Activated CD8-positive, alpha-beta memory T cell treated with anti-CD3 and anti-CD28 coated beads, Interleukin-2, amount 50 U/mL, for 48 hours (primary cell): ENCODE results near the gene DNAAF1.
"Not testable (repeated sequence)": the region's sequence is repeated elsewhere in the genome, so short reads cannot be mapped to it uniquely, and the experiment has no call there.

Experiments
- DNase-seq: peaks from one replicate; pipeline ENCODE4 v3.0.0-alpha.2; 2020

The DNAAF1 gene

DNA sequence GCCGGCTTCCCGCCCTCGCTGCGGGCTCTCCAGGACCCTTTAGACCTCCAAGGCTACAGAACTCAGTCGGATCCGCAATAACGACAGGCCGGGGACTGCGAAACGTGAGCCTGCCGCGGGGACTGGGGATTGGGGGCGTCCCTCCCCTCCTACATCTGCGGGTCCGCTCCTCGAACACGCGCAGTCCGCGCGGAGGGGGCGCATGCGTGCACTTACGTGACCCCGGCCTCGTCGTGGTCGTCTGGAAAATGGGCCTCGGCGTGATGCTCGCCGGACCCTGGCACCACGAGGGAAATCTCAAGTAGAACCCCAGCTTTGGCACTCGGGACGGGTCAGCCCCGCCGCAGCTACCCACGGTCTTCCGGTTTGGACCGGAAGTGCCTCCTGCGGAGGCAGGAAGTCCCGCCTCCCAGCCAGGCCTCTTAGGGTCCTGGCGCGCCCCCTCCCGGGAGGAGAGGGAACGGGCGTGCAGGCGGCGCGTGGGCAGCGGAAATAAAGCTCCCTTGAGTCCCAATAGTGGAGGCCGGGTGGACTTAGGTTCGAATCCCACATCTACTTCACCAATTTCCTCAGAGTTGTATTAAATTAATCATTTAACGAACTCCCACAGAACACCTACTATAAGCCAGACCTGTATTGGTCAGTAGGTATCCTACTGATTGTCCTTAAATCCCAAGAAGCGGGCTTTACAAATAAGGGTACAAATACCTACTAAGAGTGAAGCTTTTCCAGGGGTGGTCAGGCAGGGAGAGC, 41.8 kb downstream of the DNAAF1 start, which contains the start of gene TAF1C:
TSS of gene TAF1C (minus strand) at position 373 of the 753 bp plus-strand sequence. CDS start 2,069 bp downstream, outside the sequence.
- peak; percentile 97 for DNase-seq

DNA sequence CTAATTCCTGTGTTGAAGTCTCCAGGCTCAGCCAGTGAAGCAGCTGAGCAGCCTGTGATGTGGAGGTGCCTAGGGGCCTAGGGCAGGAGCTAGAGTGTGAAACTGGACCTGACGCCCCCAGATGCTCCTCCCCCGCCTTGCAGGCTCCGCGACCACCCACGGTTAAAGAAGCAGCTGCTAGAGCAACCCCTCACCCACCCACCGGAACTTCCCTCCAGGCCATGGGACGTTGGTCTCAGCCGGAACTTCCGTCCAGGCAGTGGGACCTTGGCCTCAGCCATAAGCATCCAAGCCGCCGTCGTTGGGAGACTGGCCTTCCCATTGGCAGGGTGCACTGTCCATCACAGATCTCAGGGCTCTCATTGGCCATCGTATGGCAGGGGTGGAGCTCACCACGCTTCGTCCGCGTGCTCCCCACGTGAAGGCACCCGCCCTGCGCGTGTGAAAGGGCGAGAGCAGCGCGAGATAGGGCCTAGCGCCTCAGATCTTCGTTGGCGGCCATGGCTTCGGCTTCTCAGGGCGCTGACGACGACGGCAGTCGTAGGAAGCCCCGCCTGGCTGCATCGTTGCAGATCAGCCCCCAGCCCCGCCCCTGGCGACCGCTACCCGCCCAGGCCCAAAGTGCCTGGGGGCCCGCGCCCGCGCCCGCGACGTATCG, 45.8 kb downstream of the DNAAF1 start, which contains the start of gene ADAD2:
TSS of gene ADAD2 (plus strand) at position 427 of the 658 bp plus-strand sequence. CDS start at position 501, 74 bp downstream.
- no peak for DNase-seq

DNA sequence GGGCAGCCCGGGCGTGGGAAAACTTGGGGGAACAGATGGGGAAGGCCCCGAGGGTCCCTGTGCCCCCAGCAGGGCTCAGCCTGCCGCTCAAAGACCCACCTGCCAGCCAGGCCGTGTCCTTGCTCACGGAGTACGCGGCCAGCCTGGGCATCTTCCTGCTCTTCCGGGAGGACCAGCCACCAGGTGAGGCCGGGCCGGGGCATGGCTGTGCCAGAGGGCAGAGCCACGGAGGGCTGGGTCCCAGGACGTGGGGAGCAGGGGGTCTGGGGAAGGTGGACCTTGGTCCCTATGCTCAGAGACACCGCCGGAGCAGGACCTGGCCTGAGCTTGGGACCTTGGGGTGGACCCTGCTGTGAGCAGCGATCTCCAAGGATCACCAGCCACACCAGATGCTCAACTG, 46.4 kb downstream of the DNAAF1 start:
- DNase-seq, result no peak

DNA sequence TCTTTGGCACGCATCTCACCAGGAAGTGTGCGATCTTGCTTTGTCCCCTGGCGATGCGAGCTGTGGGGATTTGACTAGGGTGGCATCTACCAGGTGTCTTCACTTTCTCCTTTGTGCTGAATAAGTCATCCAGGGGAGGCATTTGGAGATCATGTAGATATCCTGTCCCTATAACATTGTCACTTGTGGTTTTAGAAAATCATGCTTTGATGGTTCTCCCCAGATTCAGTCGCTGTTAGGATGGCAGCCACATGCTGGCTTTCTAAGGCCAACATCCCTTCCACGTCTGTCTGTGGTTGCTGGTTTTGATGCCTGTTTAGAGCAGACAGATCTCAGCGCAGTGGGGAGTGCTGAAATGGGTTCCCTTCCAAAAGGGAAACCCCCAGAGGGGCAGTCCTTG, 48.4 kb downstream of the DNAAF1 start:
- DNase-seq, result no peak

DNA sequence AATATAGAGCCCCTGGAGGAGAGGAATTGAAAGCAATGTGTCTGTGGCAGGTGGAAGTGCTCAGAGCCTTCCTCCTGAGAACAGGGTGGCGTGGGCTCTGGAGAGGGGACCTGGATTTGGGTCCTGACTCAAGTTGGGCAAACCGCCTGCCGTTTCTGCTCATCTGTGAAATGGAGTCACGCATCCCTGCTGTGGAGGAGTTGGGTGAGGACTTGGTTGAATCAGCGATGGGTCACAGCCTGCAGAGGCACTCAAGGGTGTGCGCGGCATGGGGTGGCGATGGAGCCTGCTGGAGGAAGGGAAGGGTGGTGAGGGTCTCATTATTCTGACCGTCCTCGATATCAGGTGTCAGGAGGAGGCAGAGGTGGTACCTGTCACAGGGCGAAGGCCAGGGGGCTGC, 48.9 kb downstream of the DNAAF1 start:
- DNase-seq, result no peak

DNA sequence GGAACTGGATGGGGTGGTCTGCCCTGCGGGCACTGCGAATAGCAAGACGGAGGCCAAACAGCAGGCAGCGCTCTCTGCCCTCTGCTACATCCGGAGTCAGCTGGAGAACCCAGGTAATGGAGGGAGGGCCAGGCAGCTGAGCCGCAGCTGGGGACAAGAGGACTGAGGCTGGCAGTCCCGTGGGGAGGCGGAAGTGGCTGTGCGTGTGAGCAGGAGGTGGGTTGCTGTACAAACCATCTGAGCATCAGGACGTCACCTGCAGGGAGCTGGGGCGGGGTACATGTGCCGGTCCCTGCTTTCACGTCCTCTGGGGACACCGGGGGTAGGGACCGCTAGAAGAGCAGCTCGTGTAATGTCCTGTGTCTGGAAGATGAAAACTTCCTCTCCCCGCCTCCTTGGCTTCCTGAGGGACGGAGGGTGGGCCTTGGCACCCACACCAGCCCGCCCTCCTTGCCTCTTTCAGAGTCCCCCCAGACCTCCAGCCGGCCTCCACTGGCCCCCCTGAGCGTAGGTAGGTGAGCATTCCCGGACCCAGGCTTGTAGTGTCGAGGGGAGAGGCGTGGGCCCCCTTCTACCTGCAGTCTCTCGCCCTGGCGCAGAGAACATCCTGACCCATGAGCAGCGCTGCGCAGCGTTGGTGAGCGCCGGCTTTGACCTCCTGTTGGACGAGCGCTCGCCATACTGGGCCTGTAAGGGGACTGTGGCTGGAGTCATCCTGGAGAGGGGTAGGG, 49.5 kb downstream of the DNAAF1 start:
- peak; percentile 69 for DNase-seq

DNA sequence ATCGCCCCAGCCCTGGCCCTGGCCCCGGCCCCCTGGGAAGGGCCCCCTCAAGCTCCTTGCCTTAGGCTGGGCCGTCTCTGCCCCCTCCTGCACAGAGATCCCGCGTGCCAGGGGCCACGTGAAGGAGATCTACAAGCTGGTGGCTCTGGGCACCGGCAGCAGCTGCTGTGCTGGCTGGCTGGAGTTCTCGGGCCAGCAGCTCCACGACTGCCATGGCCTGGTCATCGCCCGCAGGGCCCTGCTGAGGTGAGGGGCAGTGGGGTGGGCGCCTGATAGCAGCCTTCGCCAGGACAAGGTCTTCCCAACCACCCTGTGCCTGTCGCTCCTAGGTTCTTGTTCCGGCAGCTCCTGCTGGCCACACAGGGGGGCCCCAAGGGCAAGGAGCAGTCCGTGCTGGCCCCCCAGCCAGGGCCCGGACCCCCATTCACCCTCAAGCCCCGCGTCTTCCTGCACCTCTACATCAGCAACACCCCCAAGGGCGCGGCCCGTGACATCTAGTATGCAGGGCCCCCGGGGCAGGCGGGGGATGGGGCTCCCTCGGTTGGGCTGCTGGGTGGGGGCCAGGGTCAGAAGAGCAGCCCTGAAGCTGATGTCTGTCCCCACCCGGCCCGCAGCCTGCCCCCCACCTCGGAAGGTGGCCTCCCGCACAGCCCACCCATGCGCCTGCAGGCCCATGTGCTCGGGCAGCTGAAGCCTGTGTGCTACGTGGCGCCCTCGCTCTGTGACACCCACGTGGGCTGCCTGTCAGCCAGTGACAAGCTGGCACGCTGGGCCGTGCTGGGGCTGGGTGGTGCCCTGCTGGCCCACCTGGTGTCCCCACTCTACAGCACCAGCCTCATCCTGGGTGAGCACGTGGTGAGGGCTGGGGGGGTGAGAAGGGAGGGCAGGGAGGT, 50.3 kb downstream of the DNAAF1 start:
- no peak for DNase-seq

DNA sequence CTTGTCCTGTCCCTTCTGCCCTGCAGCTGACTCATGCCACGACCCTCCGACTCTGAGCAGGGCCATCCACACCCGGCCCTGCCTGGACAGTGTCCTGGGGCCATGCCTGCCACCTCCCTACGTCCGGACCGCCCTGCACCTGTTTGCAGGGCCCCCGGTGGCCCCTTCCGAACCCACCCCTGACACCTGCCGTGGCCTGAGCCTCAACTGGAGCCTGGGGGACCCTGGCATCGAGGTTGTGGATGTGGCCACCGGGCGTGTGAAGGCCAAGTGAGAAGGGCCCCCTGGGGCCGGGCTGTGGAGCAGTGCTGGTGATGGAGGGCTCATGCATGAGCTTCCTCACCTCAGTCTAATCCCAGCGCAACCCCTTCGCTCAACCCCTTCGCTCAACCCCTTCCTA, 51.0 kb downstream of the DNAAF1 start:
- DNase-seq, result no peak

DNA sequence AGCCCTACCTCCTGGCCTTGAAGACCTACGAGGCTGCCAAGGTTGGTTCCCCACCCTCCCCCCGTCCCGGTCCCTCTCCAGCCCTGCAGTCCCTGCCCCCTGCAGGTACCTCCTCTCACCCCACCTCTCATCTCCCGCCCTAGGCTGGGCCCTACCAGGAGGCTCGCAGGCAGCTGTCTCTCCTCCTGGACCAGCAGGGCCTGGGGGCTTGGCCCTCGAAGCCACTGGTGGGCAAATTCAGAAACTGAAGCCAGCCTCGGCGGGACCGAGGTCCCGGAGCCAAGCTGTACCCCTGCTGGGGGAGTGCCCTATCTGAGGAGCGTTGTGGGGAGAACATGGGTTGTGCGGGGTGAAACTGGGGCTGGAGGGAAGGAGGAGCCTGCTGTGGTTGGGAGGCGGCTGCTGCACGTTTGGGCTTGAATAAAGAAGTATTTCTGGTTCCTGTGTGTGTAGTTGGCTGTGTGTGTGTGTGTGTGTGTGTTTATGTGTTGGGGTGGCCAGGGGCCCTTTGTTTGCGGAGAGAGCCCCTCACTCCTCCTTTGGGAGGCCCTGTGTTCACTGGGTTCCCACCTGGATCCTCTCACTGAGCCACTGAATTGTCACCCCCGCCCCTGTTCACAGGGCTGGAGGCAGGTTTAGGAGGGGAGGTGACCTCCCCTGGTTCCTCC, 51.8 kb downstream of the DNAAF1 start:
- no peak for DNase-seq

DNA sequence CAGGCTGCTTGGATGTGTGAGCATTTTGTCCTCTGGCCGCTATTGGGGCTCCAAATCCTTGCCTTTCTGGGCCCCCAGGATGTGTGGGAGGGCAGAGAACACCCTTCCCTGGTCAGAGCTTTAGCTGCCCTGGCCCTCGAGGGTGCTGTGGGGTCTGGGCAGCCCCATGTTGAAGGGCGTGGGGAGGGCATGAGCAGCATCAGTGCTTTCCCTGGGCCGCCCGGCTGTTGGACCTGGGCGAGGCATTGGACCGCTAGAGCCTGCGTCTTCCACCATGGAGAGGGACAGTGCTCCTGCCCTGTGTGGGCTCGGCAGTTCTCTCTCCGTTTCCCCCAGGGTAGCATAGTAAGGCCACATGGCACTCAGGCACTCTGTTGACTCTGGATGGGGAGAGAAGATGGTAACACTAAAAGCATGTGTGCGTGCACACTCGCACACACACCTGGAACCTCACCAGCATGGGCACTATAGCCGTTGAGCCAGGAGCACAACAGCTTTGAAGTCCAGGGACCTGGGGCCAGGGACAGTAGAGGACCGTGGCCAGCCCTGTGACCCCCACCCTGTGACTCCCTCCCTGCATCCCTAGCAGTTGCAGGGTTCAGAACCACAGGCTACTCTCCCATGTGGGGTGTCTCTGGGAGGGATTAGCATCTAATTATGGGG, 52.5 kb downstream of the DNAAF1 start:
- no peak for DNase-seq

DNA sequence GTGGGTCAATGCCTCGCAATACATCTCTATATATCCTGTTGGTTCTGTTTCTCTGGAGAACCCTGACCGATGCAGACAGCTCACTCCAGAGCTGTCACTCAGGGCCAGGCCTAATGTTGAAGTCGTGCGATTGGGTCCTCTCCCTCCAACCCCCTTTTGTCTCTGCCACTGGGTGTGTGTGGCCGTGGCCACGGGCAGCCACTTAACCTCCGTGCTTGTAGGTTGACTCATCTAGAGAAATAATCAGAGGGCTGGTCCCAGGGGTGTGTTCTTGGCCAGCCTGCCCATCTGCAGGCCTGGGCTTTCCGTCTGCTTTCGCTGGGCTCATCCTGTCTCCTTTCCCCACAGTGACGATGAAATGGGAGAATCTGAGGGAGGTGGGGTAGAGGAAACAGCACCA, 53.3 kb downstream of the DNAAF1 start:
- DNase-seq, result no peak

DNA sequence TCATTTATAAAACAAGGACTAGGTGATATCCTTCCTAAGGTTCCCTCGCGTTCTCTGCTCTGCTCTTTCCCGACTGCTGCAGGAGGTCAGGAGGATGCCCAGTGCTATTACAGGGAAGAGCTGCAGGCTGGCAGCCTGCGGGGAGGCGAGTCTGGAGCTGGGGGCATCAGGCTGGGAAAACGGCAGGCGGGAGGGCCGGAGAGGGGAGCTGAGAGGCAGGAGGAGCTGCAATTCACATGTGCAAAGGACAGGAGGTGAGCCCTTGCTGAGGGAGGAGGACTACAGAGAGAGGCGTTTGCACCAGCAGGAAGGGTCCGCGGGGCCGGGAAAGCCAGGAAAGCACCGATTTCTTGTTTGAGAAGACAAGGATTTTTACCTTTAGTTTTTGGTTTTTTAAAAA, 54.0 kb downstream of the DNAAF1 start:
- no peak for DNase-seq

DNA sequence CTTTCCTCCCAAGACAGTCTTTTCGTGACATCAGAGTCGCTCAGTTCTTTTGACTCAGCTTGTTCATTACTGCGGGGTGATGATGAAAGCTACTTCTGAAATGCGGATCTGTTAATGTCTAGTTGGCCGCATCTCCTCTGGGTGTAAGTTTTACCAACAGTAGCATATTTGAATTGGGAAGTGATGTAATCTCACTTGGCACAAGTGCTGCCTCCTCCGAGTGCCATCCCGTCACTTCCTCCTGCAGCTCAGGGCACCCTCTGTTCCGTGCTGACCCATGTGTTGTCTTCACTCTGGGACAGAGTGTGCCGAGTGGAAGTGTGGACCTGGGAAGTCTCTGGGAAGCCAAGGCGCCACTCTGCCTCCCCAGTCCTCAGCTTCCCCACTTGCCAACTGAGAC, 54.8 kb downstream of the DNAAF1 start:
- DNase-seq, result no peak

DNA sequence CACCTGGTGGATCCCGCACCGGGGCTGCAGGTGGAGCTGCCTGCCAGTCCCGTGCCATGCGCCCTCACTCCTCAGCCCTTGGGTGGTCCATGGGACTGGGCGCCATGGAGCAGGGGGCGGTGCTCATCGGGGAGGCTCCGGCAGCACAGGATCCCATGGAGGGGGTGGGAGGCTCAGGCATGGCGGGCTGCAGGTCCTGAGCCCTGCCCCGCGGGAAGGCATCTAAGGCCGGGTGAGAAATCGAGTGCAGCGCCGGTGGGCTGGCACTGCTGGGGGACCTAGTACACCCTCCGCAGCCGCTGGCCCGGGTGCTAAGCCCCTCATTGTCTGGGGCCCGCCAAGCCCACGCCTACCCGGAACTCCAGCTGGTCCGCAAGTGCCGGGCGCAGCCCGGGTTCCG, 59.4 kb downstream of the DNAAF1 start:
- DNase-seq, result not testable (repeated sequence)

DNA sequence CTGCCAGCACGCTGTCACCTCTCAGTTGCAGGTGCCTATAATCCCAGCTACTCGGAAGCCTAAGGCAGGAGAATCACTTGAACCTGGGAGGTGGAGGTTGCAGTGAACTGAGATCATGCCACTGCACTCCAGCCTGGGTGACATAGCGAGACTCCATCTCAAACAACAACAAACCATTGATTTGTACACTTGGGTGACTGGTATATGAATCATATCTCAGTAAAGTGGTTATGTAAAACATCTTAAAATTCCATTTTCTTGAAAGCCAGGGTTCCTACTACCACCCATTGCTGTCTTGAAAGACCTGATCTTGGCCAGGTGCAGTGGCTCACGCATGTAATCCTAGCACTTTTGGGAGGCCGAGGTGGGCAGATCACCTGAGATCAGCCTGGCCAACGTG, 60.0 kb downstream of the DNAAF1 start:
- DNase-seq, result not testable (repeated sequence)

DNA sequence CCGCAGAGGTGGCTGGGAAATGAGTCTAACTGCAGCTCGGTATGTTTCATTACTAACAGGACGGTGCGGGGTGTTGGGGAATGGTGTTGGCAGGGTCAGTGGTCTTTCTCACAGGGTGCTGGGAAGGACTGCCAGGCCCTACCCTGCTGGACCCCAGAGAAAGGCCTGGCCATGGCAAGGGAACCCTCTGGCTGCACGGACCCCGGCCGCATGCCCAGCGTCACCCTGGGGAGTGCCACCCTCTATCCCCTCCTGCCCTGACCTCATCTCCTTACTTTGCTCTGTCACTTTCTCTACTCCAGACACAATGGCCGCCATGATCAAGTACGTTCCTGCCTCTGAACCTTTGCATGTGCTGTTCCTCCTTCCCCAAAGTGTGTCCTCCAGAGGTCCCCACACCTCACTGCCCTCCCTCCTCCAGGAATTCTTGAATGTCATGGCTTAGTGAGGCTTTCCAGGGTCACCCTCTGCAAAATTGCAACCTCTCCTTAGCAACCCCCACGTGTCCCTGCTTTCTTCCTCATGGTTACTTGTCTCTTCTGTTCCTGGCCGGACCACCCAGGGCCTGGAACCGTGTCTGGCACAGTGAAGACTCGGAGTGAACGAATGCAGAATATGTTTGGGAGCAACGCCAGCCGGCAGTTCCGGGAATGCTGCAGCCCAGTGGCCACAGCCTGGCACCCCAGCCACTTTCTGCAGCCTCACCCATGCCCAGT, 61.0 kb downstream of the DNAAF1 start:
- DNase-seq, result no peak

DNA sequence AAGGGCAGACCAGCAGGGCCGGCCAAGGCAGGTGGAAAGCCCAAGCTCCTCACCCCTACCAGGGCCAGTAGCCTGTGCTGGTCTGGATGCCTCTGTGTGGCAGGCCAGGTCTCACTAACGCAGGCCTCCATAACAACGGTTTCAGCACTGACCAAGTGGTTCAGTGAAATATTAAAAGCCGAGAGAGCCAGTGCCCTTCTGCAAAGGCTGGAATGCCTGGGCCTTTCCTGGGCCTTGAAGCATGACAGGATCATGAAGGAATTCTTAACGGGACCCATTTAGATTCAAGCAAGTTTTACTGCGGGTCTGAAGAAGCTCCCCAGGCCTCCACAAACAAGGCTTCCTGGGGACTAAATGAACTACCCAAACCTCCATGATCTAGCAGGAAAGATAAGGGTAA, 62.1 kb downstream of the DNAAF1 start:
- no peak for DNase-seq

DNA sequence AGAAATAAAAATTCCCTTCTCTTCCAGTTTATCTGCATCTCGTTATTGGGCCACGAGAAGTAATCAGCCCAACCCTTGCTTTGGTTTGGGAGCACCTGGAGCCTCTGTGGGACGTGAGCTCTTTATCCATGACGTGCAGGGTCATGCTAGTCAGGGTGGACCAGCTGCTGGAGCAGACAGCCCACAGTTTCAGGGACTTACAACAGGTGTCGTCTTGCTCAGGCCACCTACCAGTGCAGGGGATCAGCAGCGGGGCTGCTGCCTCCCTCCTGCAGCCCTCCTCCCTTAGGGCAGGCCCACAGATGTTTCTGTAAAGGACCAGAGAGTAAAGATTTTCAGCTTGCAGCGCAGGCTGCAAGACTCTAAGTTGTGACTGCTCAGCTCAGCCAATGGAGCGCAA, 62.8 kb downstream of the DNAAF1 start:
- no peak for DNase-seq

DNA sequence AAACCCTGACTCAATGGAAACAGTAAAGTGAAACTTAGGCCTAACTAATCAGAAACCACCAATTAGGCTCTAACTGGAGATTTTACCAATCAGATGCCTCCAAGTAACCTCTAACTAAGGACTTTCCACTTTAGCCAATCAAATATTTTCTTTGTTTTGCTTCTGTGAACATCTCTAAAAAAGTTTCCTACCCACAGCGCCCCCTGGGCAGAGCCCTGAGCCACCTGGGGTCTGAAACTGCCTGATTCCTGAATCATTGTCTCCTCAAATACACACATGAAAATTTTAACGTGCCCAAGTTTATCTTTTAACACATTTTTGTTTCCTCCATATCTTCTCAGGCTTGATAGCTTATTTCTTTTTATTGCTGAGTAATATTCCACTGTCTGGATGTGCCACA, 64.9 kb downstream of the DNAAF1 start:
- DNase-seq, result no peak

DNA sequence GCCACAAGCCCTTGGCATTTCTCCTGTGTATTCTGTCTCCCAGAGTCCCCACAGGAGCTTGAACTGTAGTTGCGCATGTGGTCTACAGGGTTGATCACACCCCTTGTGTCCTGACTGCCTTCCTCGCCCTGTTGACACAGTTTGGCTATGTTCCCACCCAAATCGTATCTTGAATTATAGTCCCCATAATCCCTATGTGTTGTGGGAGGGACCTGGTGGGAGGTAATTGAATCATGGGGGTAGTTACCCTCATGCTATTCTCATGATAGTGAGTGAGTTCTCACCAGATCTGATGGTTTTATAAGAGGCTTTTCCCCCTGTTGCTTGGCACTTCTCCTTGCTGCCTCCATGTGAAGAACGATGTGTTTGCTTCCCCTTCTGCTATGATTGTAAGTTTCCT, 67.0 kb downstream of the DNAAF1 start:
- no peak for DNase-seq

DNA sequence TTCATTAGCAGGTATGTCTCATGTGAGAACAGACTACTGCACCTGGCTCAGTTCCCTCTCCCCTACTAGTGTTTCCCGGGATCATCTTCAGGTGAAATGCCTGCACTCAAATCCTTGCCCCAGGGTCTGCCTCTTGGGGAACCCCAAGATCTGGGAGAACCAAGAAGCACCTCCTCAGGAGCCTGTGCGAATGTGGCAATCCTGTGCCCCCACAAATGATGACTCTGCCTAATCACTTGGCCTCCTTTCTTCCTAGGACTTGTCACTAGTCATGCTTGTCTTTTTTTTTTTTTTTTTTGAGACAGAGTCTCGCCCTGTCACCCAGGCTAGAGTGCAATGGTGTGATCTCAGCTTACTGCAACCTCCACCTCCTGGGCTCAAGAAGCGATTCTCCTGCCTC, 67.5 kb downstream of the DNAAF1 start:
- DNase-seq, result no peak
